HG03060 (cell line): Measurements from ENCODE around the gene PCDHGB3.
"Not testable (repeated sequence)": the region's sequence is repeated elsewhere in the genome, so short reads cannot be mapped to it uniquely, and the experiment has no call there.

ENCODE experiments used
- ATAC-seq: cut with Tn5 transposase; IDR thresholded peaks from one replicate; pipeline ENCODE4 v1.9.1; 2021; ENCODE audit warnings: low read depth, moderate number of reproducible peaks; ENCODE audit not compliant: unreplicated experiment

The PCDHGB3 gene

GRCh38 chr5:141389153-141390042 is 19.4 kb downstream of the PCDHGB3 start:
- no peak for ATAC-seq

GRCh38 chr5:141392429-141393198 is 22.6 kb downstream of the PCDHGB3 start, which contains the start of gene PCDHGA8:
Gene PCDHGA8 (plus strand): TSS chr5:141392633. CDS start chr5:141392814, 181 bp downstream.
- ATAC-seq = no peak

- no peak for ATAC-seq
These were observed 23.2 kb downstream of the PCDHGB3 start for GRCh38 chr5:141393267-141393666.

GRCh38 chr5:141394401-141395187 is 24.6 kb downstream of the PCDHGB3 start:
- ATAC-seq = not testable (repeated sequence)

GRCh38 chr5:141397756-141398551 is 27.9 kb downstream of the PCDHGB3 start, which contains the start of gene PCDHGB5:
Gene PCDHGB5 (plus strand): TSS chr5:141397947. CDS start chr5:141398128, 181 bp downstream.
- peak; percentile 86 for ATAC-seq

- ATAC-seq = no peak
These were observed 28.6 kb downstream of the PCDHGB3 start for GRCh38 chr5:141398608-141399007.

- no peak for ATAC-seq
These were observed 29.7 kb downstream of the PCDHGB3 start for GRCh38 chr5:141399555-141400258.

GRCh38 chr5:141402553-141403243 is 32.7 kb downstream of the PCDHGB3 start, which contains the start of gene PCDHGA9:
Gene PCDHGA9 (plus strand): TSS chr5:141402778. CDS start chr5:141402953, 175 bp downstream.
- no peak for ATAC-seq

GRCh38 chr5:141403387-141403786 is 33.3 kb downstream of the PCDHGB3 start:
- no peak for ATAC-seq

- ATAC-seq = not testable (repeated sequence)
These were observed 37.9 kb downstream of the PCDHGB3 start, which contains the start of gene PCDHGB6 for GRCh38 chr5:141407790-141408505. Gene PCDHGB6 (plus strand): TSS chr5:141408021. CDS start chr5:141408203, 182 bp downstream.

GRCh38 chr5:141409598-141410306 is 39.7 kb downstream of the PCDHGB3 start:
- ATAC-seq = no peak

GRCh38 chr5:141411575-141411974 is 41.5 kb downstream of the PCDHGB3 start:
- ATAC-seq = no peak

GRCh38 chr5:141412854-141413539 is 43.0 kb downstream of the PCDHGB3 start, which contains the start of gene PCDHGA10:
Gene PCDHGA10 (plus strand): TSS chr5:141412987. CDS start chr5:141413176, 189 bp downstream.
- peak; percentile 85 for ATAC-seq

GRCh38 chr5:141413540-141414069 is 43.6 kb downstream of the PCDHGB3 start:
- ATAC-seq = no peak

- not testable (repeated sequence) for ATAC-seq
These were observed 44.7 kb downstream of the PCDHGB3 start for GRCh38 chr5:141414548-141415274.
